NCI-H524 treated with DMSO at 0.1 percent for 48 hours (cell line): Measurements from ENCODE around the gene ABCB10.
A peak's percentile ranks its signal among the peaks of the same experiment; 100 is the strongest.
"Not testable (repeated sequence)": the region's sequence is repeated elsewhere in the genome, so short reads cannot be mapped to it uniquely, and the experiment has no call there.

ENCODE experiments used
- DNase-seq: peaks from one replicate; lab custom pipeline; 2025; lab: John Stamatoyannopoulos, UW

Gene ABCB10

DNA sequence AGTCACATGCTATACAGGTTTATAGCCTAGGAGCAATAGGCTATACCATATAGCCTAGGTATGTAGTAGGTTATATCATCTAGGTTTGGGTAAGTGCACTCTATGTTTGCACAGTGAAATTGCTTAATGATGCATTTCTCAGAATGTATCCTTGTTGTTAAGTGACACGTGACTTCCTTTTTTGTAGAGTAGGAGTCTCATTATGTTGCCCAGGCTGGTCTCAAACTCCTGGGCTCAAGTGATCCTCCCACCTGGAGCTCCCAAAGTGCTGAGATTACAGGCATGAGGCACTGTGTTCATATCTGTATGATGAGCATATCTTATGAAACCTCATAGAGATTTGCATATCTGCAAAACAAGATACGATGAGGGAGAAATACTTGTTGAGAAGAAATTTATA is 13.8 kb upstream of the ABCB10 start:
- DNase-seq, result no peak

DNA sequence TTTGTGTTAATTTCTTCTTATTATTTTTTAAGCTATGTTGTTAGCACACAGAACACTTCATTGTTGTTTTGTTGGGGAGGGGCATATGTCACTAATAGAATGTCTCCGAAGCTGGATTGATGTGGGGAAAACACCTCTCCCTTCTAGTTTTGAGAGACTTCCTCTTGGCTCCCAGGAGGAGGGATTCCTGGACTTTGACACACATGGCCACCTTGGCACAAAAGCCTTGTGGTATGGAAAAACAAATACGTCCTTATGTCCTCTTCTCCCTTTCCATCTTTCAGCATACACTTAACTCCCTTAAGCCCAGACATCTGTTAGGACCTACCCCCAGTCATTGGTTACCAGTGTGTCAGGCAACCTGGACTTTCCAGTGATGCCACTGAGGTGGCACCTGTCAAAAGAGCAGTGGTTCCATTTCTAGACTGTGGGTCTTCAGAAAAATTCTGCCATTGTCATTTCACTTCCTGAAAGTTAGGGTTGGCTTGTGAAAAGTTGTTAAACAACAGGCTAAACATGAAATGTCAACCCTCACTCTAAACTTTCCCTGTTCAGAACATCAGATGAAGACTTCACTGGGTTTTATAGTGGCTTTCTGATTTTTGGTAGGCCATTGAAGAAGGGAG is 12.5 kb upstream of the ABCB10 start:
- DNase-seq, result peak; percentile 49

DNA sequence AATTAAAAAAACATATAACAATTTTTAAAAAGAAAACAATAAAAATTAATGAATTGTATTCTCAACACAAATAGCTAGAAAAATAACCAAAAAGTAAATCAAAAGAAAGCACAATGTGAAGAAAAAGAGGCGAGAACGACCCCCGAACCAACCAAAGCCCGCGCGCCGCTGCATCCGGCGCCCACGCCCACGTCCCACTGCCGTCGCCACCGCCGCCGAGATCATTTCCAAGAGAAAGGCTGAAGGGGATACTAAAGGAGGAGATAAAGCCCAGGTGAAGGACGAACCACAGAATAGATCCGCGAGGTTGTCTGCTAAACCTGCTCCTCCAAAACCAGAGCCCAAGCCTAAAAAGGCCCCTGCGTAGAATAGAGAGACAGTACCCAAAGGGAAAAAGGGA is 11.8 kb upstream of the ABCB10 start:
- no peak for DNase-seq

DNA sequence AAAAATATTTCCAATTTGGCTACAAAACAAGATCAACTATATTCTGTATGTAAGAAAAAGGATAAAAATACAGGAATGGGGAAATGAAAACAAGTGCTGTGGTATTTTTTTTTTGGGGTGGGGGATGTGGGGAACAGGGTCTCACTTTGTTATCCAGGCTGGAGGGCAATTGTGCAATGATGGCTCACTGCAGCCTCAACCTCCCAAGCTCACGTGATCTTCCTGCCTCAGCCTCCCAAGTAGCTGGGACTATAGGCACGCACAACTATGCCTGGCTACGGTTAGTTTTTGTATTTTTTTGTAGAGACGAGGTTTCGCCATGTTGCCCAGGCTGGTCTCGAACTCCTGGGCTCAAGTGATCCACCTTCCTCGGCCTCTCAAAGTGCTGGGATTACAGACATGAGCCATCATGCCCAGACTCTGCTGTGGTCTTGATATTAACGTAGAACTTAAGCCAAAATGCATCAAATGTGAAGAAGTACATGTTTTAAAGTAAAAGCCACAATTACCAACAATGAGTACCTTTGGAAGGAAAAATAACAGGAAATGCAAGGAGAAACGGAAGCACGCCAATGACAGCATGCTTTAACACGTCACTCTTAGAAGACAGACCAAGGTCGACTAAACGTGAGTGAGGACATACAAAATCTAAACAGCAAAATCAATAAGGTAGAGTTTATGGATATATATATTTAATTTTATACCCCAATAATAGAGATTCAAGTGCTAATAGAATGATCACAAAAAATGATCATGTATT is 8.8 kb upstream of the ABCB10 start:
- no peak for DNase-seq

GRCh38 chr1:229563701-229564100 is 5.2 kb upstream of the ABCB10 start:
- DNase-seq, result no peak

DNA sequence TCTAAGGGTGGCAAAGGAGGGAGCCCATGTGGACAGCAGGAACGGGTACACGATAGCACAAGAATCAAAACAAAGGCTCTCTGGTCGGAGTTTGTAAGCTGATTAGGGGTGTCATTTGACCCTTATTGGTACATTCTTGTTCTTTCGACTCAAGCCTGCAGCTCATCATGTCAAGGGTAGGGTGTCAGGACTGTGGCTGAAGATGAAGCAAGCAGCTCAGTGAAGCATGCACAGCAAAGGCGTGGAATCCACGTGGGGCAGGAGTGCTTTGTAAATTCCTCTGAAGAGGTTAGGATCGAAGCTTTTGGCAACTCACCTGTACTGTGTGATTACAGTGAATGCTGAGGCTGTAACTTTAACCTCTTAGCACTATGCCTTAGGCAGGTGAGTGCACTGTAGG is 4.7 kb upstream of the ABCB10 start:
- DNase-seq, result no peak

DNA sequence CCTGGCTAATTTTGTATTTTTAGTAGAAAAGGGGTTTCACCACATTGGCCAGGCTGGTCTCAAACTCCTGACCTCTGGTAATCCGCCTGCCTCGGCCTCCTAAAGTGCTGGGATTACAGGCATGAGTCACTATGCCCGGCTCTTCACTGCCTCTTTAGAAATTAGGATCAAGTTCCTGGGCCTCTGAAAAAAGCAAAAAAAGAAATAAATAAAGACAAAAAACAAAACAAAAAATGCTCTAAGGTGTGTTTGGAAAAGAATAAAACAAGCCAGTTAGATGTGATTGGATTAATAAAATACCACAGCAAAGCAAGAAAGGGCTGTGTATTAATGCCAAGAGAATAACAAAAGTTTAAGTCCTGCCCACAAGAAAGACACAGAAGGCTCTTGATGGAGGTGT is 4.2 kb upstream of the ABCB10 start:
- DNase-seq, result no peak

DNA sequence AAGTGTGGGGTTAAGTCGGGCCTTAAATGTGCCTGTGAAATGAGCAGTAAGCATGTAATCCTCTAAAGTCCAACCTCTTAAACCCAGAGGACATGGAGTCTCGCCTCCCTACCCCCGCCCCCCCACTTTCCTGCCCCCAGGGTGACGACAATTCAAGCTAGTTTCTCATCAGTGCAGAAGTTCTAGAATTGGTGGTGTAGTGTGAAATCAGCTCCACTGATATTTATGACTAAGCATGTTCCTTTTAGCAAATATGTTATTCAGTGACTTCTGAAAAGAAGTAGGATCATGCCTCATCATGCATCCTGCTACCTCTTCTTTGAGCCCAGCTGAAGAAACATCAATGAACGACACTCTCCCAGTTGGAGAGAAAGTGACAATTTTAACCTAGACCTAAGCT is 2.6 kb upstream of the ABCB10 start:
- no peak for DNase-seq

DNA sequence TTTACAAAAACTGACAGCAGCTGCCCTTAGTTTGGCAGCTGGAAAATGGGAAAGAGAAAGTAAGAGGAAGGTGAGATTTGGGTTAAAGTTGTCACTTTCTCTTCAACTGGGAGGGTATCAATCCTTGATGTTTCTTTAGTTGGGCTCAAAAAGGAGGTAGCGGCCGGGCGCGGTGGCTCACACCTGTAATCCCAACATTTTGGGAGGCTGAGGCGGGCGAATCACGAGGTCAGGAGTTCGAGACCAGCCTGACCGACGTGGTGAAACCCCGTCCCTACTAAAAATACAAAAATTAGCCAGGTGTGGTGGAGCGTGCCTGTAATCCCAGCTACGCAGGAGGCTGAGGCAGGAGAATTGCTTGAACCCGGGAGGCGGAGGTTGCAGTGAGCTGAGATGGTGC is 1.6 kb upstream of the ABCB10 start:
- not testable (repeated sequence) for DNase-seq

GRCh38 chr1:229559336-229559801 is 862 bp upstream of the ABCB10 start:
- DNase-seq, result not testable (repeated sequence)

DNA sequence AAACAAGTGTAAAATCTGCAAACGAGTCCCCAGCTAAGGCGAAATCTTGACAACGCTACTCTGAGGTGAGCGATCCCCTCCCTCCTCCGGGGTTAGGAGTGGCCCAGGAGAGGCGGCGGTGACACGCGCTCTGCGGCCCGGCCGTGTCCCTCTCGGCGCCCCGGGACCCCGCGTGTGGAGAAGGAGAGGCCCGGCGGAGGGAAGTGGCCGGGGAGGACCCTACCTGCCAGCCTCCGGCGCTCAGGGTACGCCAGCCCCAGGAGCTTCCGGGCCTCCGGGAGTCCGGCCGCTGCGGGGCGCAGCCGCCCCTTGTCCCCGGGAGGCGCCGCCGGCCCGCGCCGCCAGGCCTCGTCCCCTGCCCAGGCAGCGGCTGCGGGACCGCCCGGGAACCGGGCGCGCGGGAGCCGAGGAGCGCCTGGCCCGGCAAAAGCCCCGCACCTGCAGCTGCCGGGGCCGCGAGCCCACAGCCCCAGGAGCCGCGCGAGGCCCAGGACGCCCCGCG is 543 bp downstream of the ABCB10 start:
- DNase-seq, result no peak

DNA sequence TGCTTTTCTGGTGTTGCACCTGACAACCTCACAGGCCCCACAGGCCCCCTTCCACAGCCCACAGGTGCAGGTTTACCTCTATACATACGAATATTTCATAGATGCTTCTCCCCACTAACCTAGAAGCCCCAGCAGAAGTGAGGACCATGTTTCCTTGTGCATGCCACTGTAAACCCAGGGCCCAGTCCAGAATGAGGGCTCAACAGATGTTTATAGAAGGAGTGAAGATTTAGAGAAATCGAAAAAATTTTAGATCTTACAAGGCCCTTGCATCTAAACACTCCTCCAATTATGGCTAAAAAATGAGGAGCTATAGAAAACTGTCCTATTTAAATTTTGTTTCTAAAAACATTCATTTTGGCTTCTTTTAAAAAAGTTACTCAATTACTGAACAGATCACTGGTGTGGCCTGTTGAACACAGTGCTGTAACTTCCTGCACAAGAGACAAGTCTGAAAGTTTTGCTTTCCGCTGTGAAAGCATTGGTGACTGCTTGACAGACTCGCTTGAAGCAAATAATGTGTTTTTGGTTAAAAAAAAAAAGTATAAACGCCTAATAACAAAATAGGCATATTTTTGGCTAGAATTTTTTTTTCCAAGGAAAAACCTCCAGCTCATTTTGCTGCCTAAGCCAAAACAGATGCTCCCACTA is 1.2 kb downstream of the ABCB10 start:
- DNase-seq, result no peak

- no peak for DNase-seq
Measured at GRCh38 chr1:229554886-229555621, 3.5 kb downstream of the ABCB10 start.

DNA sequence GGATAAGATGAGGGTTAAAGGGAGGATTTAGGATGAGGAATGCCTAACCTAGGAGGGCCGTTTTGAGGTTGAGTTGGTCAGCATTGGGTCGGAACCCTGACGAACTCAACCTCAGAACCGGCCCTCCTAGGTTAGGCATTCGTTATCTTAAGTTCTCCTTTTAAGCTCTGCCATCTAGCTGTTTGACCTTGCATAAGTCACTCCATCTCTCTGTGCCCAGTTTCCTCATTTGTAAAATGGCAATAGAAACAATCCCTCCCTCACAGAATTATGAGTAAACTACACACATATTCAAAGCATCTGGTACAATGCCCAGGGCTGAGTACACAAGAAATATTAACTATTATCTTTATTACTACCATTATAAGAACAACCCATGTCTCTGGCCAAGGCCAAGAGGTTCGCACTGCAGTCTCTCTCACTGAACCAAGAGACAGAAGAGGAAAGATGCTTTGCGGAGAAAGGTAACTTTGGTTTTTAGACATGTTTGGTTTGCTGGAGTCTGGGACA is 4.8 kb downstream of the ABCB10 start:
- DNase-seq, result no peak

- no peak for DNase-seq
Measured at GRCh38 chr1:229552732-229553131, 5.8 kb downstream of the ABCB10 start.

GRCh38 chr1:229550812-229551567 is 7.5 kb downstream of the ABCB10 start:
- no peak for DNase-seq

- DNase-seq, result no peak
Measured at GRCh38 chr1:229547542-229547941, 11.0 kb downstream of the ABCB10 start.

GRCh38 chr1:229544587-229544986 is 13.9 kb downstream of the ABCB10 start:
- DNase-seq, result no peak

- no peak for DNase-seq
Measured at GRCh38 chr1:229539863-229540506, 18.5 kb downstream of the ABCB10 start.

DNA sequence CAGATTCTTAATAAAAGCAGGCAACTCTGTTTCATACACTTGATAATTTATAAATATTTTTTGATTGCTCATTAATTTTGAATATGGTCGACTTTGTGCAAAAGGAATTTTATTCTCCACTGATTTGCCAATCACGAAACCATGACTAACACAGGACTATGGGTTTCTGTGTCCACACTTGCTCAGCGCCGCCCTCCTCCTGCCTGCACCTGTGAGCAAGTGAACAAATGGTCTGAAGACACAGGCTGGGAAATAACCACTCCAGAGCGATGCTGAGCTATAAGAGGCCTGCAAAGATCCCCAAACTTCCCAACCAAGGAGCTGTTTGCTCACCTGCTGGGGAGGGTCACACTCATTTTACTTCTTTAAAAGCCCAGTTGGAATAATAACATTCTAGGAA is 19.6 kb downstream of the ABCB10 start:
- DNase-seq, result no peak

DNA sequence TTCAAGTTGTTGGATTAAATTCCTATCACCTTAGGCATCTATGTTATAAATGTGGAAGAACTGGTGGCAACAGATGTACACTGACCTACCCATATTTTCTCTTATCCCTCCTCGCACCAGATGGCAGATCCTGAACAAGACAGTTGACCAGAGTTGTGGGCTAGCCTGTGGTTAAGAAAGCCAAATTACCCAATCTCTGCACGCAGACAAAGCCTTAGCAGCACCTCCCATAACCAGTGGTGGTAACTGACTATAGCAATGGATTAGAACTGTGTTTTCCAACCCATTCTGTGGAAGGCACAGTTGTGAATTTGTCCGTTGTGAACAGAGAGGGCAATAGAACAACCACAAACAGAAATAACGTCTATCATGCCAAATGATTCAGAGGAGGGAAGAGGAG is 20.6 kb downstream of the ABCB10 start:
- DNase-seq, result no peak
